Ishikawa (cell line): ENCODE results near the gene TIPARP.

ENCODE experiments used
- CEBPB ChIP-seq: IDR thresholded peaks from 2 replicates; pipeline ENCODE4 v1.6.1; 2012
- CREB1 ChIP-seq: IDR thresholded peaks from 2 replicates; pipeline ENCODE4 v1.6.1; 2012; ENCODE audit warnings: low read depth
- EGR1 ChIP-seq: IDR thresholded peaks from 2 replicates; pipeline ENCODE4 v1.6.1; 2012
- EP300 ChIP-seq: IDR thresholded peaks from 2 replicates; pipeline ENCODE4 v1.6.1; 2012; ENCODE audit warnings: borderline replicate concordance
- FOXM1 ChIP-seq: IDR thresholded peaks from 2 replicates; pipeline ENCODE4 v1.6.1; 2012; ENCODE audit warnings: low read depth, borderline replicate concordance
- MAX ChIP-seq: IDR thresholded peaks from 2 replicates; pipeline ENCODE4 v1.6.1; 2012
- NFIC ChIP-seq: IDR thresholded peaks from 2 replicates; pipeline ENCODE4 v1.6.1; 2012
- RAD21 ChIP-seq: IDR thresholded peaks from 2 replicates; pipeline ENCODE4 v1.6.1; 2012; ENCODE audit warnings: low read depth
- REST ChIP-seq: IDR thresholded peaks from 2 replicates; pipeline ENCODE4 v1.6.1; 2012; ENCODE audit warnings: low read depth, mild to moderate bottlenecking
- TAF1 ChIP-seq: IDR thresholded peaks from 2 replicates; pipeline ENCODE4 v1.6.1; 2012; ENCODE audit warnings: low read depth, mild to moderate bottlenecking
- TCF12 ChIP-seq: IDR thresholded peaks from 2 replicates; pipeline ENCODE4 v1.6.1; 2012; ENCODE audit warnings: low read depth
- TEAD4 ChIP-seq: IDR thresholded peaks from 2 replicates; pipeline ENCODE4 v1.6.1; 2012
- USF1 ChIP-seq: IDR thresholded peaks from 2 replicates; pipeline ENCODE4 v1.6.1; 2012
- YY1 ChIP-seq: IDR thresholded peaks from 2 replicates; pipeline ENCODE4 v1.6.1; 2012; ENCODE audit warnings: low read depth
- ZBTB7A ChIP-seq: IDR thresholded peaks from 2 replicates; pipeline ENCODE4 v1.6.1; 2012; ENCODE audit warnings: low read depth

TIPARP gene

GRCh38 chr3:156657862-156658731, 16.3 kb upstream of the TIPARP start:
- TF ChIP-seq MAX (no peak), NFIC (no peak), TEAD4 (no peak), ZBTB7A (no peak), EGR1 (no peak), REST (no peak), CREB1 (no peak), YY1 (no peak), FOXM1 (no peak), CEBPB (no peak), USF1 (no peak), EP300 (no peak), TCF12 (no peak), TAF1 (no peak)

DNA sequence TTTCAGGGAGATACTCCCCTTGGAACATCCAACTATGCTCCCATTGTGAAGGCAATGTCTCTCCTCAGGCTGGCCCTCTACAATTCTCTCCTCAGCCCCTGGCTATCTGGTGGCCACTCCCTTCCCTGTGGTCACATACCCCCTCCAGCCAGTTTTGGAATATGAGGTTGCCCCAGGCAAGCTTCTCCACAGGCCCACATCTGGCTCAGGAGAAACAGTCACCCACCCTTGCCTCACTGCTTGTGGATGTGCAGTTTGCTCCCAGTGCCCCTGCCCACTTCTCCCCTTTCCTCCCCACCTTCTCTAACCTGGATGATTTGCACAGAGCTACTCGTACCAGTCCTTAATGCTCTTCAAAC, 15.7 kb upstream of the TIPARP start:
- TF ChIP-seq YY1: no peak
- no peak for TF ChIP-seq TAF1
- TF ChIP-seq FOXM1: no peak
- TF ChIP-seq REST: no peak
- no peak for TF ChIP-seq USF1
- no peak for TF ChIP-seq ZBTB7A
- TF ChIP-seq RAD21: no peak
- no peak for TF ChIP-seq TEAD4
- TF ChIP-seq CEBPB: no peak
- no peak for TF ChIP-seq NFIC
- TF ChIP-seq MAX: no peak
- no peak for TF ChIP-seq EGR1

DNA sequence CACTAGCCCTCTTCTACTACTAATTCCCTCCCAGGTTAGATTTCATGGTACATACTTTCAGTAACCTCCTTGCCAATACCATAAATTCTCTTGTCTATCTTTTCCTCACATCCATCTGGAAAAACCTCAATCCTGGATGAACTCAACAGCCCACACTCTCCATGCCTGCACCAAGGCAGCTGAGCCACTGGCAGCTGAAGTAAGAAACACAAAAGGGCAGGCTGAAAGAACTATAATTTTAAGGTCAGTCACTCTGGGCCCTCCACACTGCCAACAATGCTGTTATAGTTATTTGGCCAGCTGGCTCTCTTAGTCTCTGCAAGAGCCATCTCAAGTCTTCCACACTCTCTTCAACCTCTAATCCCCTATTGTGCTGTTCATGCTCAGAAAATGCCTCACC, 15.1 kb upstream of the TIPARP start:
- TF ChIP-seq TEAD4 (no peak), RAD21 (no peak), NFIC (no peak), TAF1 (no peak), EP300 (no peak), EGR1 (no peak), REST (no peak), TCF12 (no peak)

- TF ChIP-seq NFIC (no peak), EP300 (no peak), EGR1 (no peak), ZBTB7A (no peak), TEAD4 (no peak)
Measured at GRCh38 chr3:156661155-156661554, 13.2 kb upstream of the TIPARP start.
